ENCODE measurements around the gene OR12D3.
"Not testable (repeated sequence)": the region's sequence is repeated elsewhere in the genome, so short reads cannot be mapped to it uniquely, and the experiment has no call there.

Gene OR12D3

GRCh38 chr6:29375191-29375590, at the start of gene OR12D3:
Gene OR12D3, minus strand, starts transcription at chr6:29375291. Its CDS starts 4 bp downstream, at chr6:29375287.
- no peak for DNase-seq (ENCODE audit: low spot score)

- no peak for DNase-seq (ENCODE audit: low spot score)
These were observed 49.5 kb upstream of the OR12D3 start for GRCh38 chr6:29424575-29424974.

GRCh38 chr6:29424168-29424567, 49.1 kb upstream of the OR12D3 start:
- no peak for DNase-seq (ENCODE audit: low spot score)

GRCh38 chr6:29419516-29419915, 44.4 kb upstream of the OR12D3 start:
- no peak for DNase-seq (ENCODE audit: low spot score)

GRCh38 chr6:29414588-29414987, 39.5 kb upstream of the OR12D3 start, which contains the start of gene OR12D1:
Gene OR12D1, plus strand, starts transcription at chr6:29414928.
- no peak for DNase-seq (ENCODE audit: low spot score)

- DNase-seq (ENCODE audit: low spot score): no peak
These were observed 28.7 kb upstream of the OR12D3 start for GRCh38 chr6:29403801-29404200.

- DNase-seq (ENCODE audit: low spot score): no peak
These were observed 24.4 kb upstream of the OR12D3 start for GRCh38 chr6:29399525-29399924.

- no peak for DNase-seq (ENCODE audit: low spot score)
These were observed 20.2 kb upstream of the OR12D3 start, which contains the start of gene OR12D2 for GRCh38 chr6:29395331-29395730. Gene OR12D2, plus strand, starts transcription at chr6:29395631. Its CDS starts 1,069 bp downstream, at chr6:29396700.

GRCh38 chr6:29388533-29388932, 13.4 kb upstream of the OR12D3 start:
- DNase-seq (ENCODE audit: low spot score): no peak

GRCh38 chr6:29376003-29376402, 912 bp upstream of the OR12D3 start:
- no peak for DNase-seq (ENCODE audit: low spot score)

- DNase-seq (ENCODE audit: low spot score): no peak
These were observed 6.3 kb downstream of the OR12D3 start, which contains the start of gene OR5V1 for GRCh38 chr6:29368765-29369164. Gene OR5V1, minus strand, starts transcription at chr6:29368865. Its CDS starts 12,670 bp downstream, at chr6:29356195.

- DNase-seq (ENCODE audit: low spot score): no peak
These were observed 19.5 kb downstream of the OR12D3 start for GRCh38 chr6:29355603-29356002.

GRCh38 chr6:29354980-29355379, 20.1 kb downstream of the OR12D3 start:
- no peak for DNase-seq (ENCODE audit: low spot score)

GRCh38 chr6:29349348-29349747, 25.7 kb downstream of the OR12D3 start:
- DNase-seq (ENCODE audit: low spot score): not testable (repeated sequence)

GRCh38 chr6:29345380-29345779, 29.7 kb downstream of the OR12D3 start:
- no peak for DNase-seq (ENCODE audit: low spot score)

GRCh38 chr6:29336269-29336668, 38.8 kb downstream of the OR12D3 start:
- DNase-seq (ENCODE audit: low spot score): no peak

GRCh38 chr6:29332676-29333075, 42.4 kb downstream of the OR12D3 start:
- DNase-seq (ENCODE audit: low spot score): no peak

- DNase-seq (ENCODE audit: low spot score): no peak
These were observed 49.3 kb downstream of the OR12D3 start for GRCh38 chr6:29325777-29326176.

All from globus pallidus (tissue), 1 donor.